Parathyroid adenoma (tissue), 2 donors: ENCODE data around the gene MDK.

ENCODE experiments used
- H2AFZ ChIP-seq: fragments of 300-600 bp; sonication (generic); one replicate; pipeline ENCODE4 v1.7.0; 2017; ENCODE audit warnings: antibody characterized with exemption, mild to moderate bottlenecking
- H3K27ac ChIP-seq: fragments of 300-600 bp; sonication (generic); one replicate; pipeline ENCODE4 v1.7.0; 2017
- H3K27me3 ChIP-seq: fragments of 300-600 bp; sonication (generic); one replicate; pipeline ENCODE4 v1.7.0; 2017; ENCODE audit warnings: low read length; ENCODE audit not compliant: control insufficient read depth, insufficient read depth
- H3K36me3 ChIP-seq: fragments of 300-600 bp; sonication (generic); one replicate; pipeline ENCODE4 v1.7.0; 2017; ENCODE audit warnings: low read length; ENCODE audit not compliant: control insufficient read depth, insufficient read depth
- H3K4me1 ChIP-seq: fragments of 300-600 bp; sonication (generic); one replicate; pipeline ENCODE4 v1.7.0; 2017; ENCODE audit warnings: control low read depth
- H3K4me2 ChIP-seq: fragments of 300-600 bp; sonication (generic); one replicate; pipeline ENCODE4 v1.7.0; 2017; ENCODE audit warnings: low read length
- H3K4me3 ChIP-seq: fragments of 300-600 bp; sonication (generic); one replicate; pipeline ENCODE4 v1.7.0; 2017; ENCODE audit warnings: low read depth, low read length
- H3K79me2 ChIP-seq: fragments of 300-600 bp; sonication (generic); one replicate; pipeline ENCODE4 v1.7.0; 2017; ENCODE audit warnings: control low read depth
- H3K9ac ChIP-seq: fragments of 300-600 bp; sonication (generic); one replicate; pipeline ENCODE4 v1.7.0; 2017; ENCODE audit warnings: mild to moderate bottlenecking
- H3K9me3 ChIP-seq: fragments of 300-600 bp; sonication (generic); one replicate; pipeline ENCODE4 v1.7.0; 2017; ENCODE audit warnings: low read length; ENCODE audit not compliant: control insufficient read depth
- CTCF ChIP-seq: fragments of 300-600 bp; sonication (generic); IDR thresholded peaks from one replicate; pipeline ENCODE4 v1.7.0; 2017; ENCODE audit warnings: antibody characterized with exemption, mild to moderate bottlenecking
- donor health status: primary hyperparathyroidism.

The MDK gene

GRCh38 chr11:46427364-46427763 is 45.9 kb downstream of the MDK start:
- H3K36me3 ChIP-seq: no peaks in the 10 kb centered on the region
- H3K4me3 ChIP-seq: no peak overlapping the region
- H2AFZ ChIP-seq: no peak overlapping the region
- no peak for TF ChIP-seq CTCF
- H3K79me2 ChIP-seq: no peaks in the 10 kb centered on the region
- H3K27ac ChIP-seq: no peak overlapping the region
- H3K9ac ChIP-seq: no peak overlapping the region
- H3K27me3 ChIP-seq: no peaks in the 10 kb centered on the region
- no peaks in the 10 kb centered on the region for H3K9me3 ChIP-seq
- H3K4me2 ChIP-seq: no peak overlapping the region
- H3K4me1 ChIP-seq: peaks cover 4% of the 10 kb centered on the region

GRCh38 chr11:46429717-46430116 is 48.2 kb downstream of the MDK start:
- Histone ChIP-seq H3K9me3 (no peaks in the 10 kb centered on the region), H3K9ac (no peak overlapping the region), H3K36me3 (no peaks in the 10 kb centered on the region), H3K79me2 (peaks cover 2% of the 10 kb centered on the region), H3K27ac (peak overlapping the region; percentile 51), H2AFZ (no peak overlapping the region), H3K4me2 (no peak overlapping the region), H3K4me3 (no peak overlapping the region), H3K27me3 (no peaks in the 10 kb centered on the region), H3K4me1 (no peaks in the 10 kb centered on the region)
- no peak for TF ChIP-seq CTCF

GRCh38 chr11:46431211-46431610 is 49.7 kb downstream of the MDK start:
- no peak for TF ChIP-seq CTCF
- peaks cover 8% of the 10 kb centered on the region for H3K4me1 ChIP-seq
- no peaks in the 10 kb centered on the region for H3K36me3 ChIP-seq
- H3K9me3 ChIP-seq: no peaks in the 10 kb centered on the region
- H3K27ac ChIP-seq: no peak overlapping the region
- peaks cover 2% of the 10 kb centered on the region for H3K79me2 ChIP-seq
- H3K4me3 ChIP-seq: no peak overlapping the region
- no peak overlapping the region for H3K4me2 ChIP-seq
- no peaks in the 10 kb centered on the region for H3K27me3 ChIP-seq
- H2AFZ ChIP-seq: no peak overlapping the region
- no peak overlapping the region for H3K9ac ChIP-seq
